HUES64 (cell line): ENCODE data around the gene SHF.

Experiments
- H3K27ac ChIP-seq: 2 replicates; pipeline ENCODE4 v1.7.0; 2013; ENCODE audit warnings: low read depth, low read length, inconsistent platforms
- H3K27me3 ChIP-seq: 2 replicates; pipeline ENCODE4 v1.6.1; 2013; ENCODE audit warnings: mild to moderate bottlenecking, low read length; ENCODE audit not compliant: insufficient read depth
- H3K36me3 ChIP-seq: 2 replicates; pipeline ENCODE4 v1.6.1; 2013; ENCODE audit warnings: mild to moderate bottlenecking, low read length; ENCODE audit not compliant: insufficient read depth
- H3K4me1 ChIP-seq: 2 replicates; pipeline ENCODE4 v1.6.1; 2013; ENCODE audit warnings: mild to moderate bottlenecking, low read length, moderate library complexity; ENCODE audit not compliant: insufficient read depth
- H3K4me3 ChIP-seq: 2 replicates; pipeline ENCODE4 v1.5.1; 2013; ENCODE audit warnings: mild to moderate bottlenecking, low read length, moderate library complexity
- H3K9ac ChIP-seq: 2 replicates; pipeline ENCODE4 v1.6.1; 2013; ENCODE audit warnings: mild to moderate bottlenecking, low read depth, low read length
- H3K9me3 ChIP-seq: 2 replicates; pipeline ENCODE4 v1.6.1; 2013; ENCODE audit warnings: low read depth, low read length; ENCODE audit not compliant: insufficient read depth
- WGBS: fragments of 150-250, 120-280 bp; methylation state at CpG from one replicate; pipeline ENCODE4 v1.1.7; 2013; ENCODE audit warnings: missing lambda C conversion rate; 5-methylcytosine and 5-hydroxymethylcytosine counted together

SHF gene

GRCh38 chr15:45180648-45181436 is 6.9 kb downstream of the SHF start:
- no peaks in the 10 kb centered on the region for H3K27me3 ChIP-seq
- WGBS, result 84% methylated on average over 8 of the region's 8 CpGs
- peaks cover 10% of the 10 kb centered on the region; the same call in 1 of the 2 replicates for H3K36me3 ChIP-seq
- H3K4me1 ChIP-seq, result peaks cover 24% of the 10 kb centered on the region
- no peak overlapping the region for H3K4me3 ChIP-seq
- H3K9ac ChIP-seq, result no peak overlapping the region
- H3K27ac ChIP-seq, result no peak overlapping the region
- H3K9me3 ChIP-seq, result no peaks in the 10 kb centered on the region

- H3K4me1 ChIP-seq, result peaks cover 24% of the 10 kb centered on the region
- 93% methylated on average over 7 of the region's 7 CpGs for WGBS
Observed at GRCh38 chr15:45180201-45180600, 7.6 kb downstream of the SHF start.

GRCh38 chr15:45179221-45179985 is 8.4 kb downstream of the SHF start:
- Histone ChIP-seq H3K4me3 (no peak overlapping the region), H3K27me3 (no peaks in the 10 kb centered on the region), H3K9me3 (no peaks in the 10 kb centered on the region), H3K27ac (no peak overlapping the region), H3K9ac (no peak overlapping the region), H3K36me3 (peaks cover 20% of the 10 kb centered on the region; the same call in 1 of the 2 replicates), H3K4me1 (peaks cover 24% of the 10 kb centered on the region)
- WGBS, result 85% methylated on average over 13 of the region's 13 CpGs

More at GRCh38 chr15:45180201-45180600, 7.6 kb downstream of the SHF start:
- H3K9ac ChIP-seq, result no peak overlapping the region
- H3K27ac ChIP-seq, result no peak overlapping the region
- H3K4me3 ChIP-seq, result no peak overlapping the region
- no peaks in the 10 kb centered on the region for H3K27me3 ChIP-seq
- H3K9me3 ChIP-seq, result no peaks in the 10 kb centered on the region
- peaks cover 14% of the 10 kb centered on the region; the same call in 1 of the 2 replicates for H3K36me3 ChIP-seq

GRCh38 chr15:45177285-45177684 is 10.5 kb downstream of the SHF start:
- Histone ChIP-seq H3K27me3 (no peaks in the 10 kb centered on the region), H3K4me3 (no peak overlapping the region), H3K36me3 (peaks cover 25% of the 10 kb centered on the region), H3K9me3 (no peaks in the 10 kb centered on the region), H3K9ac (no peak overlapping the region), H3K27ac (no peak overlapping the region), H3K4me1 (peaks cover 6% of the 10 kb centered on the region)
- 91% methylated on average over 3 of the region's 3 CpGs for WGBS

- H3K27ac ChIP-seq, result no peak overlapping the region
- no peaks in the 10 kb centered on the region for H3K9me3 ChIP-seq
- H3K9ac ChIP-seq, result no peak overlapping the region
- peaks cover 29% of the 10 kb centered on the region for H3K36me3 ChIP-seq
- no peak overlapping the region for H3K4me3 ChIP-seq
- no peaks in the 10 kb centered on the region for H3K27me3 ChIP-seq
- WGBS, result 94% methylated on average over 1 of the region's 2 CpGs
- peaks cover 8% of the 10 kb centered on the region for H3K4me1 ChIP-seq
Observed at GRCh38 chr15:45174577-45174976, 13.2 kb downstream of the SHF start.

- Histone ChIP-seq H3K36me3 (peaks cover 29% of the 10 kb centered on the region), H3K9me3 (no peaks in the 10 kb centered on the region), H3K4me1 (peaks cover 13% of the 10 kb centered on the region), H3K4me3 (no peak overlapping the region), H3K9ac (no peak overlapping the region), H3K27ac (no peak overlapping the region), H3K27me3 (no peaks in the 10 kb centered on the region)
- 93% methylated on average over 6 of the region's 6 CpGs for WGBS
Observed at GRCh38 chr15:45174069-45174468, 13.7 kb downstream of the SHF start.

GRCh38 chr15:45171912-45172311 is 15.9 kb downstream of the SHF start:
- Histone ChIP-seq H3K4me1 (peaks cover 19% of the 10 kb centered on the region), H3K36me3 (peaks cover 21% of the 10 kb centered on the region), H3K27me3 (no peaks in the 10 kb centered on the region), H3K4me3 (no peak overlapping the region), H3K27ac (no peak overlapping the region), H3K9ac (no peak overlapping the region), H3K9me3 (no peaks in the 10 kb centered on the region)
- WGBS, result 94% methylated on average over 12 of the region's 12 CpGs

GRCh38 chr15:45169608-45170480 is 17.9 kb downstream of the SHF start:
- Histone ChIP-seq H3K4me1 (peaks cover 19% of the 10 kb centered on the region), H3K27me3 (no peaks in the 10 kb centered on the region), H3K36me3 (peaks cover 13% of the 10 kb centered on the region), H3K4me3 (no peak overlapping the region), H3K9ac (no peak overlapping the region; the same call in 1 of the 2 replicates), H3K9me3 (no peaks in the 10 kb centered on the region), H3K27ac (no peak overlapping the region; the same call in 1 of the 2 replicates)
- 28% methylated on average over 3 of the region's 4 CpGs for WGBS

GRCh38 chr15:45168751-45169551 is 18.8 kb downstream of the SHF start:
- Histone ChIP-seq H3K4me3 (no peak overlapping the region), H3K4me1 (peaks cover 19% of the 10 kb centered on the region), H3K27ac (no peak overlapping the region; the same call in 1 of the 2 replicates), H3K27me3 (no peaks in the 10 kb centered on the region), H3K36me3 (peaks cover 8% of the 10 kb centered on the region; the same call in 1 of the 2 replicates), H3K9ac (no peak overlapping the region; the same call in 1 of the 2 replicates), H3K9me3 (no peaks in the 10 kb centered on the region)
- WGBS, result 85% methylated on average over 9 of the region's 9 CpGs

- Histone ChIP-seq H3K9me3 (no peaks in the 10 kb centered on the region), H3K27ac (no peak overlapping the region), H3K4me1 (peaks cover 19% of the 10 kb centered on the region), H3K4me3 (no peak overlapping the region), H3K9ac (no peak overlapping the region), H3K27me3 (no peaks in the 10 kb centered on the region), H3K36me3 (0 out of 2 replicates have a peak, but pooled peaks cover 4% of the 10 kb centered on the region)
- 93% methylated on average over 4 of the region's 4 CpGs for WGBS
Observed at GRCh38 chr15:45168286-45168685, 19.5 kb downstream of the SHF start.
